ENCODE measurements around the gene TP53TG5.

Gene TP53TG5

GRCh38 chr20:45378191-45378590, at the start of gene TP53TG5:
TP53TG5 (minus strand) TSS chr20:45378325; CDS start chr20:45378236, 89 bp downstream.
- no peak for DNase-seq (ENCODE audit: low spot score)

GRCh38 chr20:45427236-45428149, 49.4 kb upstream of the TP53TG5 start:
- DNase-seq (ENCODE audit: low spot score), result no peak

GRCh38 chr20:45426320-45427016, 48.3 kb upstream of the TP53TG5 start:
- no peak for DNase-seq (ENCODE audit: low spot score)

GRCh38 chr20:45425561-45425960, 47.4 kb upstream of the TP53TG5 start:
- DNase-seq (ENCODE audit: low spot score), result no peak

- no peak for DNase-seq (ENCODE audit: low spot score)
These were observed 45.6 kb upstream of the TP53TG5 start for GRCh38 chr20:45423700-45424099.

- no peak for DNase-seq (ENCODE audit: low spot score)
These were observed 42.0 kb upstream of the TP53TG5 start for GRCh38 chr20:45420125-45420524.

- peak; percentile 49 for DNase-seq (ENCODE audit: low spot score)
These were observed 41.3 kb upstream of the TP53TG5 start for GRCh38 chr20:45419188-45420091.

GRCh38 chr20:45416917-45417316, 38.8 kb upstream of the TP53TG5 start:
- DNase-seq (ENCODE audit: low spot score), result no peak

GRCh38 chr20:45415822-45416637, 37.9 kb upstream of the TP53TG5 start, which contains the start of gene PIGT:
PIGT (plus strand) TSS chr20:45416141; CDS start chr20:45416157, 16 bp downstream.
- DNase-seq (ENCODE audit: low spot score), result peak; percentile 69

- DNase-seq (ENCODE audit: low spot score), result no peak
These were observed 35.4 kb upstream of the TP53TG5 start for GRCh38 chr20:45413479-45413878.

GRCh38 chr20:45412653-45413052, 34.5 kb upstream of the TP53TG5 start:
- no peak for DNase-seq (ENCODE audit: low spot score)

GRCh38 chr20:45410887-45411286, 32.8 kb upstream of the TP53TG5 start:
- DNase-seq (ENCODE audit: low spot score), result no peak

GRCh38 chr20:45409521-45410272, 31.6 kb upstream of the TP53TG5 start:
- no peak for DNase-seq (ENCODE audit: low spot score)

GRCh38 chr20:45408646-45409213, 30.6 kb upstream of the TP53TG5 start:
- no peak for DNase-seq (ENCODE audit: low spot score)

GRCh38 chr20:45407783-45408645, 29.9 kb upstream of the TP53TG5 start, which contains the start of gene DBNDD2:
DBNDD2 (plus strand) TSS chr20:45408289; CDS start chr20:45408468, 179 bp downstream.
- no peak for DNase-seq (ENCODE audit: low spot score)

GRCh38 chr20:45407067-45407745, 29.1 kb upstream of the TP53TG5 start:
- no peak for DNase-seq (ENCODE audit: low spot score)

GRCh38 chr20:45406260-45407066, 28.3 kb upstream of the TP53TG5 start:
- no peak for DNase-seq (ENCODE audit: low spot score)
